Measurements from ENCODE around the gene AIFM3. TPM values are rescaled to one million over a fixed set of nuclear protein-coding genes. Genes with fewer than 3 reads are reported as not detected.
"Not testable (repeated sequence)": the region's sequence is repeated elsewhere in the genome, so short reads cannot be mapped to it uniquely, and the experiment has no call there.

AIFM3 gene
- total RNA-seq, 1 experiment from 2014 or later, result not detected

GRCh38 chr22:20928573-20928967 lies 38.5 kb upstream of the AIFM3 start:
- H3K79me2 ChIP-seq (ENCODE audit: low read length), result peaks cover 96% of the 10 kb centered on the region

GRCh38 chr22:20930004-20930403 lies 37.1 kb upstream of the AIFM3 start:
- H3K79me2 ChIP-seq (ENCODE audit: low read length), result peaks cover 96% of the 10 kb centered on the region
- H3K4me2 ChIP-seq (ENCODE audit: low read depth, low read length, poor library complexity, severe bottlenecking), result no peak overlapping the region
- no peak overlapping the region for H3K9ac ChIP-seq (ENCODE audit: low read length)
- peaks cover 10% of the 10 kb centered on the region for H3K4me1 ChIP-seq (ENCODE audit: low read length)
- H3K27ac ChIP-seq (ENCODE audit: low read length), result no peak overlapping the region
- no peak overlapping the region for H3K4me3 ChIP-seq (ENCODE audit: low read length)
- DNase-seq, result no peak
- peaks cover 46% of the 10 kb centered on the region for H4K20me1 ChIP-seq (ENCODE audit: insufficient read depth, low read depth, low read length)
- H3K9me2 ChIP-seq (replicated peaks; ENCODE audit: insufficient read depth, low read length), result no peaks in the 10 kb centered on the region
- H2AFZ ChIP-seq (ENCODE audit: low read length), result no peak overlapping the region
- peaks cover 6% of the 10 kb centered on the region; the same call in 1 of the 2 replicates for H3K36me3 ChIP-seq (ENCODE audit: insufficient read depth, low read length)
- H3K27me3 ChIP-seq (ENCODE audit: low read length), result no peaks in the 10 kb centered on the region
- no peaks in the 10 kb centered on the region for H3K9me3 ChIP-seq (ENCODE audit: low read length)

More at GRCh38 chr22:20928573-20928967, 38.5 kb upstream of the AIFM3 start:
- no peak for DNase-seq
- Histone ChIP-seq H2AFZ (ENCODE audit: low read length) (no peak overlapping the region), H3K9ac (ENCODE audit: low read length) (no peak overlapping the region), H3K27ac (ENCODE audit: low read length) (no peak overlapping the region), H3K4me1 (ENCODE audit: low read length) (peaks cover 24% of the 10 kb centered on the region), H3K9me3 (ENCODE audit: low read length) (no peaks in the 10 kb centered on the region), H3K27me3 (ENCODE audit: low read length) (no peaks in the 10 kb centered on the region), H3K4me3 (ENCODE audit: low read length) (no peak overlapping the region), H3K36me3 (ENCODE audit: insufficient read depth, low read length) (peaks cover 1% of the 10 kb centered on the region; the same call in 1 of the 2 replicates), H3K4me2 (ENCODE audit: low read depth, low read length, poor library complexity, severe bottlenecking) (no peak overlapping the region), H4K20me1 (ENCODE audit: insufficient read depth, low read depth, low read length) (peaks cover 49% of the 10 kb centered on the region), H3K9me2 (replicated peaks; ENCODE audit: insufficient read depth, low read length) (no peaks in the 10 kb centered on the region)

GRCh38 chr22:20930435-20930834 lies 36.6 kb upstream of the AIFM3 start:
- not testable (repeated sequence) for DNase-seq; H3K27ac ChIP-seq (ENCODE audit: low read length); H3K9me3 ChIP-seq (ENCODE audit: low read length); H3K9ac ChIP-seq (ENCODE audit: low read length); H3K36me3 ChIP-seq (ENCODE audit: insufficient read depth, low read length); H3K4me1 ChIP-seq (ENCODE audit: low read length); H3K9me2 ChIP-seq (replicated peaks; ENCODE audit: insufficient read depth, low read length); H3K4me3 ChIP-seq (ENCODE audit: low read length); H2AFZ ChIP-seq (ENCODE audit: low read length); H3K4me2 ChIP-seq (ENCODE audit: low read depth, low read length, poor library complexity, severe bottlenecking); H3K27me3 ChIP-seq (ENCODE audit: low read length)
- peaks cover 42% of the 10 kb centered on the region for H4K20me1 ChIP-seq (ENCODE audit: insufficient read depth, low read depth, low read length)
- H3K79me2 ChIP-seq (ENCODE audit: low read length), result peaks cover 96% of the 10 kb centered on the region

GRCh38 chr22:20931126-20931654 lies 35.9 kb upstream of the AIFM3 start:
- no peak overlapping the region for H3K4me3 ChIP-seq (ENCODE audit: low read length)
- H3K4me1 ChIP-seq (ENCODE audit: low read length), result no peaks in the 10 kb centered on the region
- DNase-seq, result no peak
- no peak overlapping the region for H2AFZ ChIP-seq (ENCODE audit: low read length)
- no peak overlapping the region for H3K9ac ChIP-seq (ENCODE audit: low read length)
- H3K36me3 ChIP-seq (ENCODE audit: insufficient read depth, low read length), result peaks cover 6% of the 10 kb centered on the region
- H3K79me2 ChIP-seq (ENCODE audit: low read length), result peaks cover 96% of the 10 kb centered on the region
- peaks cover 37% of the 10 kb centered on the region for H4K20me1 ChIP-seq (ENCODE audit: insufficient read depth, low read depth, low read length)
- no peak overlapping the region for H3K4me2 ChIP-seq (ENCODE audit: low read depth, low read length, poor library complexity, severe bottlenecking)
- no peak overlapping the region for H3K27ac ChIP-seq (ENCODE audit: low read length)
- no peaks in the 10 kb centered on the region for H3K27me3 ChIP-seq (ENCODE audit: low read length)
- H3K9me3 ChIP-seq (ENCODE audit: low read length), result no peaks in the 10 kb centered on the region
- H3K9me2 ChIP-seq (replicated peaks; ENCODE audit: insufficient read depth, low read length), result no peaks in the 10 kb centered on the region

- H3K27ac ChIP-seq (ENCODE audit: low read length), result no peak overlapping the region
- DNase-seq, result no peak
- no peak overlapping the region for H3K9ac ChIP-seq (ENCODE audit: low read length)
- peaks cover 14% of the 10 kb centered on the region for H3K36me3 ChIP-seq (ENCODE audit: insufficient read depth, low read length)
- H3K9me2 ChIP-seq (replicated peaks; ENCODE audit: insufficient read depth, low read length), result no peaks in the 10 kb centered on the region
- H3K9me3 ChIP-seq (ENCODE audit: low read length), result no peaks in the 10 kb centered on the region
- H3K27me3 ChIP-seq (ENCODE audit: low read length), result no peaks in the 10 kb centered on the region
- H3K4me1 ChIP-seq (ENCODE audit: low read length), result peaks cover 11% of the 10 kb centered on the region
- H3K4me2 ChIP-seq (ENCODE audit: low read depth, low read length, poor library complexity, severe bottlenecking), result no peak overlapping the region
- H2AFZ ChIP-seq (ENCODE audit: low read length), result no peak overlapping the region
- H4K20me1 ChIP-seq (ENCODE audit: insufficient read depth, low read depth, low read length), result peaks cover 50% of the 10 kb centered on the region
- H3K79me2 ChIP-seq (ENCODE audit: low read length), result peaks cover 96% of the 10 kb centered on the region
- H3K4me3 ChIP-seq (ENCODE audit: low read length), result no peak overlapping the region
Observed at GRCh38 chr22:20933910-20934309, 33.1 kb upstream of the AIFM3 start.

- not testable (repeated sequence) for H3K27ac ChIP-seq (ENCODE audit: low read length); H3K4me3 ChIP-seq (ENCODE audit: low read length); DNase-seq; H3K9me2 ChIP-seq (replicated peaks; ENCODE audit: insufficient read depth, low read length); H3K4me2 ChIP-seq (ENCODE audit: low read depth, low read length, poor library complexity, severe bottlenecking); H3K9ac ChIP-seq (ENCODE audit: low read length); H3K27me3 ChIP-seq (ENCODE audit: low read length); H3K9me3 ChIP-seq (ENCODE audit: low read length); H2AFZ ChIP-seq (ENCODE audit: low read length)
- peaks cover 14% of the 10 kb centered on the region for H3K36me3 ChIP-seq (ENCODE audit: insufficient read depth, low read length)
- peaks cover 11% of the 10 kb centered on the region for H3K4me1 ChIP-seq (ENCODE audit: low read length)
- H3K79me2 ChIP-seq (ENCODE audit: low read length), result peaks cover 98% of the 10 kb centered on the region
- peaks cover 49% of the 10 kb centered on the region for H4K20me1 ChIP-seq (ENCODE audit: insufficient read depth, low read depth, low read length)
Observed at GRCh38 chr22:20935049-20935448, 32.0 kb upstream of the AIFM3 start.

GRCh38 chr22:20935780-20936539 lies 31.1 kb upstream of the AIFM3 start:
- H4K20me1 ChIP-seq (ENCODE audit: insufficient read depth, low read depth, low read length), result peaks cover 55% of the 10 kb centered on the region
- not testable (repeated sequence) for H3K27me3 ChIP-seq (ENCODE audit: low read length); H3K9me2 ChIP-seq (replicated peaks; ENCODE audit: insufficient read depth, low read length); H3K4me3 ChIP-seq (ENCODE audit: low read length); H3K9me3 ChIP-seq (ENCODE audit: low read length); H3K4me2 ChIP-seq (ENCODE audit: low read depth, low read length, poor library complexity, severe bottlenecking); H3K9ac ChIP-seq (ENCODE audit: low read length); H3K27ac ChIP-seq (ENCODE audit: low read length); DNase-seq; H2AFZ ChIP-seq (ENCODE audit: low read length)
- H3K36me3 ChIP-seq (ENCODE audit: insufficient read depth, low read length), result peaks cover 14% of the 10 kb centered on the region
- H3K4me1 ChIP-seq (ENCODE audit: low read length), result peaks cover 11% of the 10 kb centered on the region
- peaks cover 98% of the 10 kb centered on the region for H3K79me2 ChIP-seq (ENCODE audit: low read length)

GRCh38 chr22:20937031-20937793 lies 29.8 kb upstream of the AIFM3 start:
- no peak overlapping the region for H3K4me3 ChIP-seq (ENCODE audit: low read length)
- peaks cover 63% of the 10 kb centered on the region for H4K20me1 ChIP-seq (ENCODE audit: insufficient read depth, low read depth, low read length)
- DNase-seq, result no peak
- H3K36me3 ChIP-seq (ENCODE audit: insufficient read depth, low read length), result peaks cover 17% of the 10 kb centered on the region
- H3K27ac ChIP-seq (ENCODE audit: low read length), result no peak overlapping the region
- no peak overlapping the region for H3K4me2 ChIP-seq (ENCODE audit: low read depth, low read length, poor library complexity, severe bottlenecking)
- H3K9me3 ChIP-seq (ENCODE audit: low read length), result no peaks in the 10 kb centered on the region
- peaks cover 97% of the 10 kb centered on the region for H3K79me2 ChIP-seq (ENCODE audit: low read length)
- H2AFZ ChIP-seq (ENCODE audit: low read length), result no peak overlapping the region
- H3K4me1 ChIP-seq (ENCODE audit: low read length), result peaks cover 11% of the 10 kb centered on the region
- H3K9ac ChIP-seq (ENCODE audit: low read length), result no peak overlapping the region
- no peaks in the 10 kb centered on the region for H3K27me3 ChIP-seq (ENCODE audit: low read length)
- no peaks in the 10 kb centered on the region for H3K9me2 ChIP-seq (replicated peaks; ENCODE audit: insufficient read depth, low read length)

Measured in Karpas-422 (cell line).